Measurements from ENCODE around the gene COA8. TPM values are rescaled to one million over a fixed set of nuclear protein-coding genes. Genes with fewer than 3 reads are reported as not detected.

COA8 gene
- total and polyA plus RNA-seq, 10 of the 15 experiments (the other 5 are each of a cell fraction or from before 2014, with no cell fraction given), result 6.1 to 69.5 (median 25.8) TPM

GRCh38 chr14:103569408-103569807 lies 6.6 kb downstream of the COA8 start:
- ChIA-PET RAD21 (ENCODE audit: unreplicated experiment) (interaction anchor here (0.9 kb wide), 1 partner anchor 146 kb away, joined by 3 read pairs; the partner anchor contains the start of genes XRCC3 and ZFYVE21), CTCF (interaction anchor here (0.5 to 1.2 kb wide), 5 partner anchors 8 to 239 kb away, joined by 3 read pairs; no protein-coding TSS in a partner anchor), SMC1A (ENCODE audit: uncharacterized antibody, unreplicated experiment) (interaction anchor here (1.1 to 1.6 kb wide), 3 partner anchors 53 to 239 kb away, joined by 3 to 7 read pairs (median 3); no protein-coding TSS in a partner anchor), POLR2A (interaction anchor here (0.5 kb wide), 2 partner anchors 32 to 243 kb away, joined by 3 to 5 read pairs; no protein-coding TSS in a partner anchor)
- WGBS (ENCODE audit: insufficient coverage, insufficient replicate concordance, low lambda C conversion rate, missing lambda C conversion rate), result 47% methylated on average over 11 of the region's 11 CpGs
- intact Hi-C loops (cut with micrococcal nuclease; ENCODE audit: unreplicated experiment) (no loop called here), in situ Hi-C loops (cut with MboI) (no loop called here)
- no peak for DNase-seq (ENCODE audit: low read depth, low spot score)
- no peak for ATAC-seq
- H3K27me3 ChIP-seq (replicated peaks in 1 of 2; ENCODE audit: control insufficient read depth in 2 of 2, insufficient read depth in 2 of 2, low read length in 1 of 2), result no peaks in the 10 kb centered on the region
- H4K20me1 ChIP-seq (ENCODE audit: control insufficient read depth, insufficient read depth), result no peaks in the 10 kb centered on the region; the same call in 1 of the 2 replicates
- no peak overlapping the region for H3K27ac ChIP-seq (ENCODE audit: control insufficient read depth, insufficient read depth)
- peaks cover 31% of the 10 kb centered on the region for H3K79me2 ChIP-seq (ENCODE audit: control insufficient read depth, insufficient read depth, low read length)
- H3K36me3 ChIP-seq (ENCODE audit: control insufficient read depth in 2 of 2, insufficient read depth in 2 of 2, low read length in 1 of 2), result peaks cover 0 to 1% of the 10 kb centered on the region in 2 experiments; a peak in 3 of 4 replicates
- no peak overlapping the region for H3K9ac ChIP-seq (ENCODE audit: control insufficient read depth, insufficient read depth, low read length)
- TSS peak; percentile 44 for BruUV-seq (replicated peaks)
- H3K4me1 ChIP-seq (ENCODE audit: control insufficient read depth, insufficient read depth, low read length), result peaks cover 11% of the 10 kb centered on the region
- H2AFZ ChIP-seq (ENCODE audit: control insufficient read depth, low read depth, low read length), result no peak overlapping the region
- TF ChIP-seq SUZ12 (IDR thresholded peaks at IDR 0.05; ENCODE audit: unreplicated experiment) (no peak), TBL1XR1 (IDR thresholded peaks at IDR 0.05; ENCODE audit: low read depth, low read length) (no peak), RBBP5 (conservative IDR thresholded peaks at IDR 0.05) (no peak), RB1 (IDR thresholded peaks at IDR 0.05; ENCODE audit: borderline replicate concordance) (no peak), WRNIP1 (IDR thresholded peaks at IDR 0.05; ENCODE audit: borderline replicate concordance, low read depth, low read length) (no peak), HSF1 (IDR thresholded peaks at IDR 0.05; ENCODE audit: low read depth, low read length) (no peak), TCF7 (IDR thresholded peaks at IDR 0.05; ENCODE audit: borderline replicate concordance) (no peak), CUX1 (IDR thresholded peaks at IDR 0.05; ENCODE audit: insufficient replicate concordance, low read depth, low read length) (no peak), ATF7 (IDR thresholded peaks at IDR 0.05; ENCODE audit: low read depth) (no peak), NFXL1 (IDR thresholded peaks at IDR 0.05; ENCODE audit: borderline replicate concordance) (no peak), RAD21 (IDR thresholded peaks at IDR 0.05; ENCODE audit: insufficient read depth, low read depth, low read length) (no peak), MYC (IDR thresholded peaks at IDR 0.05; ENCODE audit: insufficient read depth, insufficient read length, insufficient replicate concordance, low read length, severe bottlenecking) (no peak)
- no peak overlapping the region for H3K4me3 ChIP-seq
- FAIRE-seq, result no peak
- no peaks in the 10 kb centered on the region for H3K9me3 ChIP-seq (replicated peaks; ENCODE audit: control insufficient read depth, insufficient read depth, low read length)
- no peak overlapping the region for H3K4me2 ChIP-seq (ENCODE audit: control insufficient read depth, insufficient read depth)
